Neural cell (in vitro differentiated cells): ENCODE results near the gene XPNPEP3.

Experiments used
- CTCF ChIP-seq: fragments of 450-650 bp; IDR thresholded peaks from 2 replicates; pipeline ENCODE4 v1.5.1; 2014; ENCODE audit warnings: antibody characterized with exemption, mild to moderate bottlenecking, moderate library complexity; ENCODE audit not compliant: poor library complexity, severe bottlenecking
- POLR2AphosphoS5 ChIP-seq: IDR thresholded peaks from 2 replicates; pipeline ENCODE4 v1.6.1; 2012

- TF ChIP-seq POLR2AphosphoS5 (no peak), CTCF (no peak)
Observed at GRCh38 chr22:40817737-40818136, 39.2 kb upstream of the XPNPEP3 start.
